SU-DHL-6 (cell line): ENCODE data around the gene KMT2B.

Source experiments
- H2AFZ ChIP-seq: fragments of 200-600 bp; sonication (generic); 2 replicates; pipeline ENCODE4 v1.6.1; 2014; ENCODE audit warnings: low read depth, mild to moderate bottlenecking, moderate library complexity, mixed read lengths, antibody characterized with exemption, low read length; ENCODE audit not compliant: severe bottlenecking
- H3F3A ChIP-seq: fragments of 200-600 bp; shearing (Covaris generic); 2 replicates; pipeline ENCODE4 v1.6.0; 2016; ENCODE audit warnings: antibody characterized with exemption, mild to moderate bottlenecking; ENCODE audit not compliant: insufficient read depth
- H3K27ac ChIP-seq: fragments of 200-600 bp; sonication (generic); 2 replicates; pipeline ENCODE4 v1.5.1; 2016; ENCODE audit warnings: low read depth, mild to moderate bottlenecking, low read length, moderate library complexity, mixed read lengths
- H3K27me3 ChIP-seq: fragments of 200-600 bp; sonication (generic), shearing (Covaris generic); 2 replicates; pipeline ENCODE4 v1.6.0; 2014; ENCODE audit warnings: mild to moderate bottlenecking, low read length
- H3K36me3 ChIP-seq: fragments of 200-600 bp; sonication (generic); 2 replicates; pipeline ENCODE4 v1.6.1; 2014; ENCODE audit warnings: mild to moderate bottlenecking, low read length, mixed read lengths
- H3K4me2 ChIP-seq: fragments of 300-600, 200-600 bp; shearing (Covaris generic), sonication (generic); 2 replicates; pipeline ENCODE4 v1.6.0; 2014; ENCODE audit warnings: low read length, low read depth, mild to moderate bottlenecking; ENCODE audit not compliant: poor library complexity, severe bottlenecking
- H3K4me3 ChIP-seq: fragments of 200-600 bp; sonication (generic); 2 replicates; pipeline ENCODE4 v1.5.1; 2014; ENCODE audit warnings: antibody characterized with exemption, low read length, mild to moderate bottlenecking, mixed read lengths; ENCODE audit not compliant: insufficient read depth, poor library complexity, severe bottlenecking
- H3K79me2 ChIP-seq: fragments of 200-600 bp; sonication (generic); 2 replicates; pipeline ENCODE4 v1.6.1; 2014; ENCODE audit warnings: mild to moderate bottlenecking, low read length, moderate library complexity; ENCODE audit not compliant: insufficient read depth
- H3K9ac ChIP-seq: fragments of 200-600 bp; sonication (generic); 2 replicates; pipeline ENCODE4 v1.7.0; 2014; ENCODE audit warnings: mild to moderate bottlenecking, low read length
- H3K9me2 ChIP-seq: fragments of 200-600 bp; sonication (generic); replicated peaks from 2 replicates; pipeline ENCODE4 v1.6.1; 2014; ENCODE audit warnings: low read length; ENCODE audit not compliant: insufficient read depth
- H3K9me3 ChIP-seq: fragments of 200-600 bp; sonication (generic); 2 replicates; pipeline ENCODE4 v1.6.1; 2014; ENCODE audit warnings: low read length, mixed read lengths; ENCODE audit not compliant: insufficient read depth
- H4K20me1 ChIP-seq: fragments of 200-600 bp; sonication (generic); 2 replicates; pipeline ENCODE4 v1.6.1; 2014; ENCODE audit warnings: low read depth, mild to moderate bottlenecking, antibody characterized with exemption, low read length, moderate library complexity, mixed read lengths
- CTCF ChIP-seq: fragments of 200-600 bp; sonication (generic); IDR thresholded peaks from one replicate; pipeline ENCODE4 v1.5.1; 2017; ENCODE audit warnings: antibody characterized with exemption, mild to moderate bottlenecking, low read length, moderate library complexity; ENCODE audit not compliant: insufficient read depth, poor library complexity, severe bottlenecking
- EZH2phosphoT487 ChIP-seq: fragments of 200-600 bp; sonication (generic), shearing (Covaris generic); conservative IDR thresholded peaks from 2 replicates; pipeline ENCODE4 v1.6.1; 2018; ENCODE audit warnings: mild to moderate bottlenecking, antibody characterized with exemption, low read length, moderate library complexity, mixed read lengths

The KMT2B gene

GRCh38 chr19:35755131-35755549 lies 37.3 kb downstream of the KMT2B start:
- Histone ChIP-seq H3K9ac (no peak overlapping the region), H3K27me3 (no peaks in the 10 kb centered on the region), H3K79me2 (peaks cover 16% of the 10 kb centered on the region), H3K9me2 (no peaks in the 10 kb centered on the region), H3K4me3 (no peak overlapping the region), H3F3A (no peaks in the 10 kb centered on the region), H2AFZ (no peak overlapping the region), H3K27ac (no peak overlapping the region), H3K9me3 (no peaks in the 10 kb centered on the region), H3K36me3 (no peaks in the 10 kb centered on the region), H3K4me2 (no peak overlapping the region), H4K20me1 (no peaks in the 10 kb centered on the region)
- no peak for TF ChIP-seq EZH2phosphoT487
- no peak for TF ChIP-seq CTCF

GRCh38 chr19:35755550-35756376 lies 38.0 kb downstream of the KMT2B start:
- TF ChIP-seq EZH2phosphoT487 (no peak), CTCF (no peak)
- Histone ChIP-seq H4K20me1 (no peaks in the 10 kb centered on the region), H3K9ac (no peak overlapping the region), H3K4me3 (no peak overlapping the region), H3K79me2 (peaks cover 17% of the 10 kb centered on the region), H3K36me3 (no peaks in the 10 kb centered on the region), H3K27ac (no peak overlapping the region), H3K27me3 (no peaks in the 10 kb centered on the region), H3K9me3 (no peaks in the 10 kb centered on the region), H3F3A (no peaks in the 10 kb centered on the region), H2AFZ (no peak overlapping the region), H3K4me2 (no peak overlapping the region), H3K9me2 (no peaks in the 10 kb centered on the region)

GRCh38 chr19:35756377-35757230 lies 38.8 kb downstream of the KMT2B start, which contains the start of gene HSPB6:
HSPB6 (minus strand) TSS chr19:35757029; CDS start chr19:35757008, 21 bp downstream.
- Histone ChIP-seq H3K27ac (peak within 1 kb of the TSS; percentile 66), H3K4me3 (peak within 1 kb of the TSS; percentile 69), H2AFZ (no peak within 1 kb of the TSS), H3K4me2 (peak within 1 kb of the TSS; percentile 84), H3K9me3 (no peaks in the 10 kb centered on the region), H3K79me2 (peaks cover 17% of the 10 kb centered on the region), H3K9ac (peak within 1 kb of the TSS; percentile 81), H4K20me1 (no peaks in the 10 kb centered on the region), H3K9me2 (no peaks in the 10 kb centered on the region), H3K27me3 (no peaks in the 10 kb centered on the region), H3K36me3 (no peaks in the 10 kb centered on the region), H3F3A (no peaks in the 10 kb centered on the region)
- TF ChIP-seq EZH2phosphoT487, result no peak
